HEK293 (cell line): Measurements from ENCODE around the gene WWC1.

Source experiments
- GLI2 ChIP-seq: fragments of 450-650 bp; formaldehyde crosslinking; IDR thresholded peaks from 2 replicates; pipeline ENCODE4; 2017; ENCODE audit warnings: missing biosample characterization, missing genetic modification characterization, low read depth, borderline replicate concordance
- HOXA7 ChIP-seq: sonication (generic); formaldehyde crosslinking; IDR thresholded peaks from 2 replicates; pipeline ENCODE4 v1.8.1; 2022; ENCODE audit warnings: missing genetic modification reagents, borderline replicate concordance
- KLF7 ChIP-seq: fragments of 450-650 bp; formaldehyde crosslinking; IDR thresholded peaks from 2 replicates; pipeline ENCODE4 v1.5.1; 2016; ENCODE audit warnings: missing biosample characterization, missing genetic modification characterization, borderline replicate concordance
- PRDM4 ChIP-seq: fragments of 450-650 bp; formaldehyde crosslinking; IDR thresholded peaks from 2 replicates; pipeline ENCODE4 v1.5.1; 2017; ENCODE audit warnings: missing biosample characterization, missing genetic modification characterization
- SALL2 ChIP-seq: fragments of 450-650 bp; formaldehyde crosslinking; IDR thresholded peaks from 2 replicates; pipeline ENCODE4 v1.5.0; 2017; ENCODE audit warnings: missing biosample characterization, mild to moderate bottlenecking, missing genetic modification characterization, borderline replicate concordance
- SP7 ChIP-seq: fragments of 450-650 bp; formaldehyde crosslinking; IDR thresholded peaks from 2 replicates; pipeline ENCODE4 v1.5.1; 2016; ENCODE audit warnings: missing biosample characterization, missing genetic modification characterization
- ZBTB11 ChIP-seq: fragments of 450-650 bp; formaldehyde crosslinking; conservative IDR thresholded peaks from 2 replicates; pipeline ENCODE4 v1.5.1; 2016; ENCODE audit warnings: low read depth, missing biosample characterization, missing genetic modification characterization
- ZBTB6 ChIP-seq: fragments of 450-650 bp; formaldehyde crosslinking; IDR thresholded peaks from 2 replicates; pipeline ENCODE4 v1.5.1; 2017; ENCODE audit warnings: missing biosample characterization, missing genetic modification characterization
- ZFP37 ChIP-seq: fragments of 450-650 bp; formaldehyde crosslinking; IDR thresholded peaks from 2 replicates; pipeline ENCODE4 v1.5.1; 2016; ENCODE audit warnings: missing biosample characterization, missing genetic modification characterization
- ZNF214 ChIP-seq: fragments of 450-650 bp; formaldehyde crosslinking; IDR thresholded peaks from 2 replicates; pipeline ENCODE4 v1.5.1; 2017; ENCODE audit warnings: missing biosample characterization, mild to moderate bottlenecking, missing genetic modification characterization, borderline replicate concordance
- ZNF350 ChIP-seq: fragments of 450-650 bp; formaldehyde crosslinking; IDR thresholded peaks from 2 replicates; pipeline ENCODE4 v1.5.0; 2017; ENCODE audit warnings: missing biosample characterization, mild to moderate bottlenecking, missing genetic modification characterization
- ZNF423 ChIP-seq: fragments of 450-650 bp; formaldehyde crosslinking; IDR thresholded peaks from 2 replicates; pipeline ENCODE4 v1.5.1; 2016; ENCODE audit warnings: missing biosample characterization, missing genetic modification characterization
- ZNF514 ChIP-seq: fragments of 450-650 bp; formaldehyde crosslinking; IDR thresholded peaks from 2 replicates; pipeline ENCODE4 v1.5.1; 2016; ENCODE audit warnings: missing biosample characterization, missing genetic modification characterization
- ZNF530 ChIP-seq: fragments of 450-650 bp; formaldehyde crosslinking; IDR thresholded peaks from 2 replicates; pipeline ENCODE4 v1.5.1; 2016; ENCODE audit warnings: low read depth, missing biosample characterization, missing genetic modification characterization
- ZNF549 ChIP-seq: fragments of 450-650 bp; IDR thresholded peaks from 2 replicates; pipeline ENCODE4 v1.5.1; 2018; ENCODE audit warnings: missing biosample characterization, missing genetic modification characterization, mild to moderate bottlenecking, inconsistent platforms, moderate library complexity
- ZNF561 ChIP-seq: fragments of 450-650 bp; IDR thresholded peaks from 2 replicates; pipeline ENCODE4 v1.5.1; 2018; ENCODE audit warnings: missing biosample characterization, missing genetic modification characterization, borderline replicate concordance
- ZNF610 ChIP-seq: fragments of 450-650 bp; formaldehyde crosslinking; IDR thresholded peaks from 2 replicates; pipeline ENCODE4 v1.5.1; 2016; ENCODE audit warnings: missing biosample characterization, missing genetic modification characterization, borderline replicate concordance
- ZNF621 ChIP-seq: fragments of 450-650 bp; formaldehyde crosslinking; IDR thresholded peaks from 2 replicates; pipeline ENCODE4 v1.5.1; 2017; ENCODE audit warnings: missing biosample characterization, missing genetic modification characterization
- ZNF747 ChIP-seq: fragments of 450-650 bp; formaldehyde crosslinking; IDR thresholded peaks from 2 replicates; pipeline ENCODE4 v1.5.1; 2016; ENCODE audit warnings: missing biosample characterization, missing genetic modification characterization
- ZNF830 ChIP-seq: fragments of 450-650 bp; IDR thresholded peaks from 2 replicates; pipeline ENCODE4 v1.5.0; 2018; ENCODE audit warnings: missing biosample characterization, missing genetic modification characterization, low read depth, mild to moderate bottlenecking, moderate library complexity
- ZSCAN30 ChIP-seq: fragments of 450-650 bp; IDR thresholded peaks from 2 replicates; pipeline ENCODE4 v1.5.1; 2018; ENCODE audit warnings: missing biosample characterization, mild to moderate bottlenecking, missing genetic modification characterization, moderate library complexity
- TF ChIP-seq, protein P1 (sequence below): fragments of 450-650 bp; formaldehyde crosslinking; optimal IDR thresholded peaks from 2 replicates; pipeline ENCODE3; 2016; ENCODE audit warnings: missing biosample characterization, mild to moderate bottlenecking, missing genetic modification characterization
- TF ChIP-seq, protein P2 (sequence below): fragments of 450-650 bp; formaldehyde crosslinking; IDR thresholded peaks from 2 replicates; pipeline ENCODE4 v1.5.1; 2016; ENCODE audit warnings: missing biosample characterization, missing genetic modification characterization
- TF ChIP-seq, protein P3 (sequence below): fragments of 450-650 bp; formaldehyde crosslinking; IDR thresholded peaks from 2 replicates; pipeline ENCODE4 v1.5.1; 2016; ENCODE audit warnings: missing biosample characterization, missing genetic modification characterization
- TF ChIP-seq, protein P4 (sequence below): fragments of 450-650 bp; formaldehyde crosslinking; IDR thresholded peaks from 2 replicates; pipeline ENCODE4 v1.5.1; 2016; ENCODE audit warnings: missing biosample characterization, missing genetic modification characterization

The WWC1 gene

DNA sequence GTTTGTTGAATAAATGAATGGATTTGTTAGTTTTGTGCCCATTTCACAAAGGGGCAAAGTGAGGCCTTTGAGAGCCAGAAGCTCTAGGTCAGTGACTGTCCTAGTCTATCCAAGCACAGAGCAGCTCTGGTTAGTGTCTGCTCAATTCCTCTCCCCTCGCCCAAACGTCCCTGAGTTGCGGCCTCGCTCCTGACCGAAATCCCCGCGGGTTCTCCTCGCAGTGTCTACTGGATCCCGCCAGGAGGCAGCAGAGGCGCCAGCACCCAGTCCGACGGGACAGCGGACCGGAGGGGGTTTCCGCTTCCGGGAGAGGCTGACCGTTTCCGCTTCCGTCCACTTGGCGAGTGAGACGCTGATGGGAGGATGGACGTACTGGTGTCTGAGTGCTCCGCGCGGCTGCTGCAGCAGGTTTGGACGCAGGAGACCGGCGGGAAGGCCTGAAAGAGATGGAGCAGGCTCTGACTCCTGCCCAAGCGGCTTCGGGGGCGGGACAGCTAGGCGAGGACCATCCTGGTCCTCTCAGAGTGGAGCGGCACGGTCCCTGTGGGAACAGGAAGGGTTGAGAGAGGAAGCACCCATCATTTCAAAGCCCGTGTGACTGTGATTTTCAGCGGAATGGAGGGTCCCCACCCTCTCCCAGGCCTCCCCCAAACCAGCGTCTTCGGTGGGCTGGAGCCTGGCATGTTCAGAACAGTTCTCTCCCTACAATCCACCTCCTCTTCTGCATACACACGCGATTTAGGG is 194.9 kb downstream of the WWC1 start, which contains the start of gene RARS1 (continued):
- TF ChIP-seq ZNF830 (tag by site-specific recombination) (no peak), ZNF621 (no peak), ZNF549 (tag by site-specific recombination) (no peak), ZNF747 (tag by site-specific recombination) (no peak), PRDM4 (no peak), ZFP37 (tag by site-specific recombination) (0 out of 2 replicates have a peak, but pooled peaks have one; percentile 39), KLF7 (tag by site-specific recombination) (no peak), ZBTB6 (peak; percentile 74), ZNF423 (tag by site-specific recombination) (no peak), SALL2 (tag by site-specific recombination) (no peak), ZNF610 (0 out of 2 replicates have a peak, but pooled peaks have one; percentile 56), ZNF350 (tag by site-specific recombination) (no peak), GLI2 (tag by site-specific recombination) (no peak), ZNF530 (tag by site-specific recombination) (no peak), ZSCAN30 (tag by site-specific recombination) (peak; percentile 66; the same call in 1 of the 2 replicates), SP7 (tag by site-specific recombination) (peak; percentile 67; the same call in 1 of the 2 replicates), ZNF514 (tag by site-specific recombination) (no peak), ZNF561 (no peak), ZNF214 (tag by site-specific recombination) (no peak), ZBTB11 (tag by site-specific recombination) (peak; percentile 99), HOXA7 (no peak)
- TF ChIP-seq, protein P1, sequence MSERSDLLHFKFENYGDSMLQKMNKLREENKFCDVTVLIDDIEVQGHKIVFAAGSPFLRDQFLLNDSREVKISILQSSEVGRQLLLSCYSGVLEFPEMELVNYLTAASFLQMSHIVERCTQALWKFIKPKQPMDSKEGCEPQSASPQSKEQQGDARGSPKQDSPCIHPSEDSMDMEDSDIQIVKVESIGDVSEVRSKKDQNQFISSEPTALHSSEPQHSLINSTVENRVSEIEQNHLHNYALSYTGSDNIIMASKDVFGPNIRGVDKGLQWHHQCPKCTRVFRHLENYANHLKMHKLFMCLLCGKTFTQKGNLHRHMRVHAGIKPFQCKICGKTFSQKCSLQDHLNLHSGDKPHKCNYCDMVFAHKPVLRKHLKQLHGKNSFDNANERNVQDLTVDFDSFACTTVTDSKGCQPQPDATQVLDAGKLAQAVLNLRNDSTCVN (tag by site-specific recombination) = peak; percentile 23
- TF ChIP-seq, protein P2, sequence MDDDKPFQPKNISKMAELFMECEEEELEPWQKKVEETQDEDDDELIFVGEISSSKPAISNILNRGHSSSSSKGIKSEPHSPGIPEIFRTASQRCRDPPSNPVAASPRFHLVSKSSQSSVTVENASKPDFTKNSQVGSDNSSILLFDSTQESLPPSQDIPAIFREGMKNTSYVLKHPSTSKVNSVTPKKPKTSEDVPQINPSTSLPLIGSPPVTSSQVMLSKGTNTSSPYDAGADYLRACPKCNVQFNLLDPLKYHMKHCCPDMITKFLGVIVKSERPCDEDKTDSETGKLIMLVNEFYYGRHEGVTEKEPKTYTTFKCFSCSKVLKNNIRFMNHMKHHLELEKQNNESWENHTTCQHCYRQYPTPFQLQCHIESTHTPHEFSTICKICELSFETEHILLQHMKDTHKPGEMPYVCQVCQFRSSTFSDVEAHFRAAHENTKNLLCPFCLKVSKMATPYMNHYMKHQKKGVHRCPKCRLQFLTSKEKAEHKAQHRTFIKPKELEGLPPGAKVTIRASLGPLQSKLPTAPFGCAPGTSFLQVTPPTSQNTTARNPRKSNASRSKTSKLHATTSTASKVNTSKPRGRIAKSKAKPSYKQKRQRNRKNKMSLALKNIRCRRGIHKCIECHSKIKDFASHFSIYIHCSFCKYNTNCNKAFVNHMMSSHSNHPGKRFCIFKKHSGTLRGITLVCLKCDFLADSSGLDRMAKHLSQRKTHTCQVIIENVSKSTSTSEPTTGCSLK (tag by site-specific recombination) = no peak
- TF ChIP-seq, protein P3, sequence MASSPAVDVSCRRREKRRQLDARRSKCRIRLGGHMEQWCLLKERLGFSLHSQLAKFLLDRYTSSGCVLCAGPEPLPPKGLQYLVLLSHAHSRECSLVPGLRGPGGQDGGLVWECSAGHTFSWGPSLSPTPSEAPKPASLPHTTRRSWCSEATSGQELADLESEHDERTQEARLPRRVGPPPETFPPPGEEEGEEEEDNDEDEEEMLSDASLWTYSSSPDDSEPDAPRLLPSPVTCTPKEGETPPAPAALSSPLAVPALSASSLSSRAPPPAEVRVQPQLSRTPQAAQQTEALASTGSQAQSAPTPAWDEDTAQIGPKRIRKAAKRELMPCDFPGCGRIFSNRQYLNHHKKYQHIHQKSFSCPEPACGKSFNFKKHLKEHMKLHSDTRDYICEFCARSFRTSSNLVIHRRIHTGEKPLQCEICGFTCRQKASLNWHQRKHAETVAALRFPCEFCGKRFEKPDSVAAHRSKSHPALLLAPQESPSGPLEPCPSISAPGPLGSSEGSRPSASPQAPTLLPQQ (tag by site-specific recombination) = peak; percentile 59
- TF ChIP-seq, protein P4, sequence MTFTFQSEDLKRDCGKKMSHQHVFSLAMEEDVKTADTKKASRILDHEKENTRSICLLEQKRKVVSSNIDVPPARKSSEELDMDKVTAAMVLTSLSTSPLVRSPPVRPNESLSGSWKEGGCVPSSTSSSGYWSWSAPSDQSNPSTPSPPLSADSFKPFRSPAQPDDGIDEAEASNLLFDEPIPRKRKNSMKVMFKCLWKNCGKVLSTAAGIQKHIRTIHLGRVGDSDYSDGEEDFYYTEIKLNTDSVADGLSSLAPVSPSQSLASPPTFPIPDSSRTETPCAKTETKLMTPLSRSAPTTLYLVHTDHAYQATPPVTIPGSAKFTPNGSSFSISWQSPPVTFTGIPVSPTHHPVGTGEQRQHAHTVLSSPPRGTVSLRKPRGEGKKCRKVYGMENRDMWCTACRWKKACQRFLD = no peak
